HepG2 (cell line): ENCODE data around the gene COQ10B. TPM values are rescaled to one million over a fixed set of nuclear protein-coding genes. Genes with fewer than 3 reads are reported as not detected.

Source experiments
- HMGXB3 ChIP-seq: sonication (generic); formaldehyde crosslinking; IDR thresholded peaks from 2 replicates; pipeline ENCODE4 v1.4.0; 2020; ENCODE audit warnings: missing genetic modification reagents, borderline replicate concordance
- IRF2 ChIP-seq: IDR thresholded peaks from 2 replicates; pipeline ENCODE4 v1.6.1; 2018; ENCODE audit warnings: missing genetic modification reagents, missing compliant biosample characterization
- POLR2A ChIP-seq, 2 experiments: IDR thresholded peaks; 2 replicates each; pipeline ENCODE4 v1.6.1; 2011; ENCODE audit warnings: low read depth in 2 of 2, low read length in 2 of 2, mild to moderate bottlenecking in 1 of 2, moderate library complexity in 1 of 2; ENCODE audit not compliant: insufficient read depth in 1 of 2
- POLR2AphosphoS5 ChIP-seq: IDR thresholded peaks from 2 replicates; pipeline ENCODE4 v1.6.1; 2012; ENCODE audit warnings: low read depth, low read length
- SPEN ChIP-seq: sonication (generic); formaldehyde crosslinking; IDR thresholded peaks from 2 replicates; pipeline ENCODE4 v1.5.1; 2020; ENCODE audit warnings: low read depth, mild to moderate bottlenecking, missing genetic modification reagents
- TGIF2 ChIP-seq: IDR thresholded peaks from 2 replicates; pipeline ENCODE4 v1.6.1; 2016; ENCODE audit warnings: control low read depth, missing compliant biosample characterization
- THRA ChIP-seq: sonication (generic); formaldehyde crosslinking; IDR thresholded peaks from 2 replicates; pipeline ENCODE4 v1.4.0; 2020; ENCODE audit warnings: missing genetic modification reagents, borderline replicate concordance
- ZSCAN29 ChIP-seq: sonication (generic); formaldehyde crosslinking; conservative IDR thresholded peaks from 2 replicates; pipeline ENCODE4 v1.4.0; 2020; ENCODE audit warnings: mild to moderate bottlenecking, missing genetic modification reagents
- polyA plus RNA-seq, 8 experiments: library from polyadenylated mRNA; depleted of rRNA in 3 of 8; stranded (reverse) in 7 of 8; unstranded in 1 of 8; fragments of >200 nt; fragmentation: Illumina TruSeq in 4 of 8; extraction: Trizol in 4 of 8; gene quantifications; 2 replicates each; pipeline versions ENCODE4 v1.2.1 to v1.2.3, GENCODE V29; 2011 to 2016; ENCODE audit warnings: low read depth in 4 of 8, missing spikeins in 1 of 8, mixed read lengths in 1 of 8; ENCODE audit not compliant: insufficient read depth in 1 of 8
- total RNA-seq, 5 experiments: library from RNA; depleted of rRNA; stranded (reverse); fragments of >200 nt; fragmentation: Illumina TruSeq; extraction: Trizol; gene quantifications; 2 replicates each; pipeline ENCODE4 v1.2.3, GENCODE V29; 2016; ENCODE audit warnings: low read depth in 1 of 5
- TF ChIP-seq, protein P1 (sequence below): IDR thresholded peaks from 2 replicates; pipeline ENCODE4 v1.6.1; 2016; ENCODE audit warnings: missing compliant biosample characterization, missing genetic modification reagents, borderline replicate concordance
- TF ChIP-seq, protein P2 (sequence below): sonication (generic); formaldehyde crosslinking; IDR thresholded peaks from 2 replicates; pipeline ENCODE4 v1.4.0; 2020; ENCODE audit warnings: missing genetic modification reagents

Gene COQ10B
- total and polyA plus RNA-seq, 2 of the 13 experiments (the other 11 are each of a cell fraction or from before 2014, with no cell fraction given): 4.6 to 34.9 TPM

GRCh38 chr2:197504000-197504399, 50.6 kb downstream of the COQ10B start (continued):
- no peak for TF ChIP-seq HMGXB3 (CRISPR knock-in tag)
- no peak for TF ChIP-seq ZSCAN29
- no peak for TF ChIP-seq IRF2 (CRISPR knock-in tag)
- TF ChIP-seq, protein P1, sequence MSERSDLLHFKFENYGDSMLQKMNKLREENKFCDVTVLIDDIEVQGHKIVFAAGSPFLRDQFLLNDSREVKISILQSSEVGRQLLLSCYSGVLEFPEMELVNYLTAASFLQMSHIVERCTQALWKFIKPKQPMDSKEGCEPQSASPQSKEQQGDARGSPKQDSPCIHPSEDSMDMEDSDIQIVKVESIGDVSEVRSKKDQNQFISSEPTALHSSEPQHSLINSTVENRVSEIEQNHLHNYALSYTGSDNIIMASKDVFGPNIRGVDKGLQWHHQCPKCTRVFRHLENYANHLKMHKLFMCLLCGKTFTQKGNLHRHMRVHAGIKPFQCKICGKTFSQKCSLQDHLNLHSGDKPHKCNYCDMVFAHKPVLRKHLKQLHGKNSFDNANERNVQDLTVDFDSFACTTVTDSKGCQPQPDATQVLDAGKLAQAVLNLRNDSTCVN (CRISPR knock-in tag): no peak
- TF ChIP-seq, protein P2, sequence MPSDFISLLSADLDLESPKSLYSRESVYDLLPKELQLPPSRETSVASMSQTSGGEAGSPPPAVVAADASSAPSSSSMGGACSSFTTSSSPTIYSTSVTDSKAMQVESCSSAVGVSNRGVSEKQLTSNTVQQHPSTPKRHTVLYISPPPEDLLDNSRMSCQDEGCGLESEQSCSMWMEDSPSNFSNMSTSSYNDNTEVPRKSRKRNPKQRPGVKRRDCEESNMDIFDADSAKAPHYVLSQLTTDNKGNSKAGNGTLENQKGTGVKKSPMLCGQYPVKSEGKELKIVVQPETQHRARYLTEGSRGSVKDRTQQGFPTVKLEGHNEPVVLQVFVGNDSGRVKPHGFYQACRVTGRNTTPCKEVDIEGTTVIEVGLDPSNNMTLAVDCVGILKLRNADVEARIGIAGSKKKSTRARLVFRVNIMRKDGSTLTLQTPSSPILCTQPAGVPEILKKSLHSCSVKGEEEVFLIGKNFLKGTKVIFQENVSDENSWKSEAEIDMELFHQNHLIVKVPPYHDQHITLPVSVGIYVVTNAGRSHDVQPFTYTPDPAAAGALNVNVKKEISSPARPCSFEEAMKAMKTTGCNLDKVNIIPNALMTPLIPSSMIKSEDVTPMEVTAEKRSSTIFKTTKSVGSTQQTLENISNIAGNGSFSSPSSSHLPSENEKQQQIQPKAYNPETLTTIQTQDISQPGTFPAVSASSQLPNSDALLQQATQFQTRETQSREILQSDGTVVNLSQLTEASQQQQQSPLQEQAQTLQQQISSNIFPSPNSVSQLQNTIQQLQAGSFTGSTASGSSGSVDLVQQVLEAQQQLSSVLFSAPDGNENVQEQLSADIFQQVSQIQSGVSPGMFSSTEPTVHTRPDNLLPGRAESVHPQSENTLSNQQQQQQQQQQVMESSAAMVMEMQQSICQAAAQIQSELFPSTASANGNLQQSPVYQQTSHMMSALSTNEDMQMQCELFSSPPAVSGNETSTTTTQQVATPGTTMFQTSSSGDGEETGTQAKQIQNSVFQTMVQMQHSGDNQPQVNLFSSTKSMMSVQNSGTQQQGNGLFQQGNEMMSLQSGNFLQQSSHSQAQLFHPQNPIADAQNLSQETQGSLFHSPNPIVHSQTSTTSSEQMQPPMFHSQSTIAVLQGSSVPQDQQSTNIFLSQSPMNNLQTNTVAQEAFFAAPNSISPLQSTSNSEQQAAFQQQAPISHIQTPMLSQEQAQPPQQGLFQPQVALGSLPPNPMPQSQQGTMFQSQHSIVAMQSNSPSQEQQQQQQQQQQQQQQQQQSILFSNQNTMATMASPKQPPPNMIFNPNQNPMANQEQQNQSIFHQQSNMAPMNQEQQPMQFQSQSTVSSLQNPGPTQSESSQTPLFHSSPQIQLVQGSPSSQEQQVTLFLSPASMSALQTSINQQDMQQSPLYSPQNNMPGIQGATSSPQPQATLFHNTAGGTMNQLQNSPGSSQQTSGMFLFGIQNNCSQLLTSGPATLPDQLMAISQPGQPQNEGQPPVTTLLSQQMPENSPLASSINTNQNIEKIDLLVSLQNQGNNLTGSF (CRISPR knock-in tag): no peak
- 0 out of 2 replicates have a peak, but pooled peaks have one; percentile 50 for TF ChIP-seq TGIF2
- TF ChIP-seq POLR2A (IDR thresholded peaks at IDR 0.05; ENCODE audit: insufficient read depth in 1 of 2, low read depth in 2 of 2, low read length in 2 of 2): peak in 1 of 2 experiments; percentile 57; a peak in 3 of 4 replicates
- TF ChIP-seq POLR2AphosphoS5: no peak
- TF ChIP-seq SPEN (CRISPR knock-in tag): no peak
- TF ChIP-seq THRA (CRISPR knock-in tag): no peak
